Mucosa of stomach (tissue), 1 donor: ENCODE data around the gene NAT9.

Experiments
- H3K27me3 ChIP-seq: one replicate; pipeline ENCODE4 v1.7.0; 2013; ENCODE audit warnings: mild to moderate bottlenecking, low read length; ENCODE audit not compliant: control insufficient read depth, insufficient read depth
- H3K36me3 ChIP-seq: one replicate; pipeline ENCODE4 v1.7.0; 2013; ENCODE audit warnings: low read length; ENCODE audit not compliant: control insufficient read depth, insufficient read depth
- H3K4me1 ChIP-seq: one replicate; pipeline ENCODE4 v1.7.0; 2013; ENCODE audit warnings: mild to moderate bottlenecking, low read length; ENCODE audit not compliant: control insufficient read depth, insufficient read depth
- H3K4me3 ChIP-seq: one replicate; pipeline ENCODE4 v1.7.0; 2013; ENCODE audit warnings: low read length
- H3K9ac ChIP-seq: one replicate; pipeline ENCODE4 v1.7.0; 2013; ENCODE audit warnings: mild to moderate bottlenecking, low read length, moderate library complexity
- H3K9me3 ChIP-seq: one replicate; pipeline ENCODE4 v1.7.0; 2013; ENCODE audit warnings: mild to moderate bottlenecking, low read length, moderate library complexity; ENCODE audit not compliant: control insufficient read depth
- donor health status: Pancreatic carcinoma.

Gene NAT9

DNA sequence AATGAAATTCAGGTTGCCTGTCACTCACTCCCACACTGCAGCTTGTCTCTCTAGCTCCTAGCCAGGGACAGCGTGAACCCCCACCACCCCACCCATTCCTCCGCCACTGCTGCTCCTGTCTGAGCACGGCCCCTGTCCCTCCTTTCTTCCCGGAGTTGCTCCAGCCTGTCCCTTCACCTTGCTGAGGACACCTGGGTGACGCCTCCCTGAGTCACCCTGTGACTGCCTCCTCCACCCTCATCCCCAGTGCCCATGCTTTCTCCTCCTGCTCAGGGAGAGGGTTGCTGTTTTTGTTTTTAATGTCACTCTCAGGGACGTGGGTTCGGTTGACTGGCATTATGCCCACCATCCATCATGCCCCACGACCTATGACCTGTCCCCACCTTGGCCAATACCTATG, 25.8 kb upstream of the NAT9 start:
- Histone ChIP-seq H3K9ac (no peak overlapping the region), H3K4me1 (no peaks in the 10 kb centered on the region), H3K27me3 (no peaks in the 10 kb centered on the region), H3K4me3 (no peak overlapping the region), H3K36me3 (no peaks in the 10 kb centered on the region), H3K9me3 (no peaks in the 10 kb centered on the region)

DNA sequence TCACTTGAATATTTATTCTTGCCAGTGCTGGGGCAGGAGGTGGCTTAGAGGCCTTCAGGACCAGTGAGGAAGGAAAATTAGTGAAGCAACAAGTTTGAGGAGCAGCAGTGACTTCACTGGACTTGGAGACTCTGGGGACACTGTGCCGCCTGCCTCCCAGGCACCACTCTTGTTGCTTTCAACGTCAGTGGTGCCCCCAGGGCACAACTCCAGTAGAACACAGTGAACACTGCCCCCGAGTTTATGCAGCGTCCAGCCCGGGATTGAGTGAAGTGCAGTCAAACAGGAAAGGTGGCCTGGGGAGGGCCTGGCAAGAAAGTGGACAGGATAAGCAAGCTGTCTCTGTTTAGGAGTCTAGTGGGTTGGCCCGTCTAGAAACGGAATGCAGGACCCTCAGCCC, 24.4 kb upstream of the NAT9 start:
- H3K36me3 ChIP-seq, result no peaks in the 10 kb centered on the region

DNA sequence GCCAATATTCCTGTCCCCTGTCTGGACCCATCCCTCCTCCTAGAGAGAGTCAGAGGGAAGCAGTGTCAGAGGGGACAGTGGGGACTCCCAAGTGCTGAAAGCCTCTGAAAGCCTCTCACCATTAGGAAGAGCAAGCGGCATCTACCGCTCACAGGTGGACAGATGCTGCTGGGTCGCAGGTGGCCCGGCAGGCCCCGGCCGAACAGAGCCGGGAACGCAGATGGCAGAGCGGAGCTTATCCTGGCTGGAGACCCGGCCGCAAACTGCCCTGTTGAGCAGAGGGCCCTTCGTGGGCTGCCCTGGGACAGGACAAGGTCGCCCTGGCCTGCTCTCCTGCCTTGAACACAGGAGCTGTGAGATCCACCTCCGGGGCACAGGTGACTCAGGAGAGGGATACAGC, 23.0 kb upstream of the NAT9 start:
- no peak overlapping the region for H3K9ac ChIP-seq
- no peaks in the 10 kb centered on the region for H3K27me3 ChIP-seq
- H3K36me3 ChIP-seq, result peaks cover 3% of the 10 kb centered on the region
- H3K4me3 ChIP-seq, result no peak overlapping the region
- H3K9me3 ChIP-seq, result no peaks in the 10 kb centered on the region
- H3K4me1 ChIP-seq, result no peaks in the 10 kb centered on the region

More for the DNA sequence above, 24.4 kb upstream of the NAT9 start:
- Histone ChIP-seq H3K4me3 (no peak overlapping the region), H3K9me3 (no peaks in the 10 kb centered on the region), H3K4me1 (no peaks in the 10 kb centered on the region), H3K9ac (no peak overlapping the region), H3K27me3 (no peaks in the 10 kb centered on the region)

DNA sequence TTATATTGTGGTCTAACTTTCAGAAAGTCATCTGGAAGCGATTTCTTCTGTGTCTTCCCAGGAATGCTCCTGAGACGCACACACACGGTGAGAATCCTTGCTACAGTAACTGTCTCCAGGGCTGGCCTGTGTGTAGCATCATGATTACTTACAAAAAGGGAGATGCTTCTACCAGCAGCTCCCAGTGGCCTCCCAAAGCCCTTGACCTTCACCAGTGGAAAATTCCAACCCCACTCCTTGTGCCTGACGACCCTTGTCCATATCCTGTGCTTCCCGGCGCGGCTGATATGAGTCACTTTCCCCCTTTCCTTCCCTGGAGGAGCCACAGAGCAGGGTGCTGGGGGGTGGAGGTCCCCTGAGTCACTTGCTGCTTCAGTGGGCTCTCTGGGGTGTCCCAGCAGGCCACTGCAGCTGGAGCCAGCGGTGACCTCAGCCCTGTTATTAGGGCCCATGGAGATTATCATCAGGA, 22.1 kb upstream of the NAT9 start:
- no peaks in the 10 kb centered on the region for H3K4me1 ChIP-seq
- H3K27me3 ChIP-seq, result no peaks in the 10 kb centered on the region
- no peak overlapping the region for H3K4me3 ChIP-seq
- H3K9ac ChIP-seq, result no peak overlapping the region
- no peaks in the 10 kb centered on the region for H3K9me3 ChIP-seq
- peaks cover 8% of the 10 kb centered on the region for H3K36me3 ChIP-seq

DNA sequence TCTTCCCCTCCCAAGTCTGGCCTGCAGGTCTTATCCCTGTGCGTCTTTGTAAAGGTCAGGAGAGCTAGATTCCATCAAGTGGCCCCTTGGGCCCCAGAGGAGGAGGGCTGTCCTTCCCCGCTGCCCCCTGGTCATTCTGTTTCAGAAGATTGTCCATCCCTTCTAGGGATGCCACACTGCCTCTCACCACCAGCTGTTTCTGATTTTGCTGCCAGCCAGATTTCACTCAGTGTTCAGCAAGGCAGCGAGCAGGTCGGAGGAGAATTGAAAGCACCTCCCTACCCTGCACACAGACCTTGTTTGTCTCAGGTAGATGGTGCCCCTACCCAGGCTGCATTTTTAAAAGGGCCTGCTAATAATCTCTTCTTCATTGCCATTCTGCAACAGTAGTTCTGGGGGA, 21.7 kb upstream of the NAT9 start:
- no peaks in the 10 kb centered on the region for H3K27me3 ChIP-seq
- no peaks in the 10 kb centered on the region for H3K9me3 ChIP-seq
- H3K4me1 ChIP-seq, result no peaks in the 10 kb centered on the region
- H3K36me3 ChIP-seq, result peaks cover 8% of the 10 kb centered on the region
- H3K4me3 ChIP-seq, result no peak overlapping the region
- no peak overlapping the region for H3K9ac ChIP-seq

DNA sequence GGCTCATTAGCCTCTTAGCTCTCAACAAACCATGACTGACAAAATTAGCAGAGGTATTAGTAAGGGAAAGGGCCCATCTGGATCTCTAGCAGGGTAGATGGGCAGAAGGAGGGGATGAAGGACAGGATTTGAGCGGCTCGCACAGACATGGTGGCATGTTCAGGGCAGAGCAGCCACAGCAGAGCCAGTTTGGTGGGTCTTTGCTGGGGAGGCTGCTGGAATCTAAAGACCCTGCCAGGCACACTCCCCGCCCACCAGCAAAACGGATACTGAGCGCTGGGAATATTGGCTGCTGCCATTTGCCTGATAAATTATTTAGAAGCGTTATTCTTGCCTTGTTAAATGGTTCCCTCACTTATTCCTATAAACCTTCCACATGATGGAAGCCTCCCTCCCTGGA, 20.7 kb upstream of the NAT9 start:
- no peak overlapping the region for H3K4me3 ChIP-seq
- no peaks in the 10 kb centered on the region for H3K27me3 ChIP-seq
- H3K9me3 ChIP-seq, result no peaks in the 10 kb centered on the region
- H3K4me1 ChIP-seq, result no peaks in the 10 kb centered on the region
- H3K9ac ChIP-seq, result no peak overlapping the region
- peaks cover 8% of the 10 kb centered on the region for H3K36me3 ChIP-seq

DNA sequence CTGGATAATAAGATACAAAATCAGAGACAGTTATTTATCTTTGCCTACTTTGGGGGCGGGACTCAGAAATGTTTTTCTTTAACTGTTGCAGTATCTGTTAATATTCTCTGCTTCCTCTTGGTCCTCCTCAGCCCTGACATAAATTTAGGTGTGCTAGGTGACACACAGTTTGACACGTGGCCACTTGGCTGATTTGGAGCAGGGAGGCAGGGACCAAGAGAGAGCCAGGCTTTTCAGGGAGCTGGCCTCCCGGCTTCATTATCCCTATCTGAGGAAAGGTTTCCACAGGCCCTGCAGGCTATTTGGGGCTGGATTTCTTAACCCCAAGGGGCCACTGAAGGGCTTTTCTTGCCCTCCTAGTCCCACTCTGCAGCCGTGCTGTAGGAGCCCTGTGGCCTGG, 20.1 kb upstream of the NAT9 start:
- no peak overlapping the region for H3K9ac ChIP-seq
- no peak overlapping the region for H3K4me3 ChIP-seq
- peaks cover 8% of the 10 kb centered on the region for H3K36me3 ChIP-seq
- no peaks in the 10 kb centered on the region for H3K9me3 ChIP-seq
- H3K4me1 ChIP-seq, result no peaks in the 10 kb centered on the region
- H3K27me3 ChIP-seq, result no peaks in the 10 kb centered on the region

DNA sequence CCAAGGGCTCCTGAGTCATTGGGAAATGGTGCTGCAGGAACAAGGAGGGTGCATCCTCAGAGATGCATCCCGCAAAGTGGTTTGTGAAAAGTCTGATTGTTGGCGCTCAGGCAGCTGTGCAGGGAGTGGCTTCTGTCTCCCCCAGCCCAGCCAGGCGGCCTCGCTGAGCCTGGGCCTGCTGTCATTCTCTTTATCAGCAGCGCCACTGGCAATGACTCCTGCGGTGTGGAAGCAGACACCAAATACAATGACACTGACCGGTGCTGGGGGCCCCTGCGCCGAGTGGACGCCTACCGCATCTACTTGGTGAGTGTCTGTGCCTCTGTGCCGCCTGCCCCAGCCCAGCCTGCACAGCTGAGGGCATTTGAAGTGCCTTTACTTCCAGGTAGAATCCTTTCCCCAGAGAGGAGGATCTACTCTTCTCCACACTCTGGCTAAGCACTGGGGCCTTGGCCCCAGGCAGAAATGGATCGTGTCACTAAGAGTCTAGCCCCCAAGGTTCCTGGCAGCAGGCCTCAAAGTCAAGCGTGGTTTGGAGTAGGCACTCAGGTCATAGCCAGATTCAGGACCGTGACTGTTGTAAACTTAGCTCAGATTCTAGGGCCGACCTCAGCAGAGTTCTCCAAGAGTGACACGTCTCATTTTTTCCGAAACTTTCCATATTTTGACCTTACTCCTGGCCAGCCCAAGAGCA, 19.3 kb upstream of the NAT9 start:
- H3K9me3 ChIP-seq, result no peaks in the 10 kb centered on the region
- H3K9ac ChIP-seq, result no peak overlapping the region
- no peaks in the 10 kb centered on the region for H3K4me1 ChIP-seq
- no peak overlapping the region for H3K4me3 ChIP-seq
- peaks cover 8% of the 10 kb centered on the region for H3K36me3 ChIP-seq
- H3K27me3 ChIP-seq, result no peaks in the 10 kb centered on the region

DNA sequence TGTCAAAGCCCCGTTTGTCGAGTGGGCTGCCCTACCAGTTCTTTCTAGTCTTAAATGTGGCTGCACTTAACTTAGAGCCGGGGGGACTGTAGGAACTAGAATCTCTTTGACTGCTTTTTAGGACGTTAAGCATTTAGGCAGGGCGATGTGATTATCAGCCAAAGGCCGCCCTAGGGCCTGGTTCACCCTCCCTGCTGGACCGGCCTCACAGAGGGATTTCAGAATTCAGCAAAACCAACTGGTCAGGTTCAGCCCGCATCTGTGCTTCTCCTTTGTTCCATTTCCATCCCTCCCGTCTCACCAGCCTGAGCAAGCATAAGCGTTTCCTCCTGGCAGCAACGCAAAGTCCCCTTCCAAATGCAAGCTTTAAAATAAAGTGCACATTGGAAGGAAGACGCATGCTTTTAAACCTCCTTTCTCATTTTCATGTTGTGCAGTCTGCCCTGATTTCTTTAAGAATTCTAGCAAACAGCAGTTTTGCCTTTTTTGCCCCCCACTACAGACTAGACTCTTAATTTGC, 16.5 kb upstream of the NAT9 start:
- Histone ChIP-seq H3K9me3 (no peaks in the 10 kb centered on the region), H3K4me3 (no peak overlapping the region), H3K36me3 (peaks cover 8% of the 10 kb centered on the region), H3K9ac (no peak overlapping the region), H3K4me1 (no peaks in the 10 kb centered on the region), H3K27me3 (no peaks in the 10 kb centered on the region)

DNA sequence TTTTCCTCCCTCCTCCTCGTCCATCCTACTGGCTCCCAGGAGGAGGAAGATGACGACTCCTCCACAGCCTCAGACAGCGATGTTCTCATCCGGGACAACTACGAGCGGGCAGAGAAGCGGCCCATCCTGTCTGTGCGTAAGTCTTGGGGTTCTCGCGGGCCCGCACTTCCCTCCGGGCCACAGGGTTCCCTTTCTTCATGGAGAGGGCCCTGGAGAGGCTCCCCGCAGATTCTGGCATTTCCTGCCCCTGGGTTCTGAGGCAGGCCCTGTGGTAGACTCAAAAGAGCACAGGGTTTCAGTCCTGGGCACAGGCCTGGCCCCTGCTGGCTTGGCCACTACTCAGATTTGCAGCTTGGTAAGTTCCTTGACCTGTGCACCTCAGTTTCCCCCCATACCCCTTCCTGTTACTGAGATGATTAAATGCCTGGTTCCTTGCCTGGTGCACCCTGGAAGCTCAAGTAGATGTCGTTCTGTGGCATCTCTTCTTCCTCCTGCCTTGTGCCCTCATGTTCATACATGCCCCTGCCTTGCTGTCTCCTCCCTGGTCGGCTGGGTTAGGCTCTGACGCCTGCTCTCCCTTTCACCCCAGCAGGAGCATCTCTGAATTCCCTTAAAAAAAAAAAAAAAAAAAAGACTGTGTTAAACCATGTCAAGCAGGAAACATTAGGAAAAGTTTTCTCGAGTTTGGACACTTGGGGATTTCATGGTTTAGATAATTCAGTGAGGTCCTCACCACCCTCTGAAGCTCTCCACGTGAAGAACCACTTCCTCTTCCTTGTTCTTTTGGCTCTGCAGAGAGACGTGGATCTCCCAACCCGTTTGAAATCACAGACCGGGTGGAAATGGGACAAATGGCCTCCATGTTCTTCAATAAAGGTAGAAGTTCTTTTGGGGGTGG, 14.3 kb upstream of the NAT9 start:
- H3K4me3 ChIP-seq, result no peak overlapping the region
- no peaks in the 10 kb centered on the region for H3K27me3 ChIP-seq
- H3K9me3 ChIP-seq, result no peaks in the 10 kb centered on the region
- H3K36me3 ChIP-seq, result peaks cover 8% of the 10 kb centered on the region
- H3K9ac ChIP-seq, result no peak overlapping the region
- H3K4me1 ChIP-seq, result no peaks in the 10 kb centered on the region

DNA sequence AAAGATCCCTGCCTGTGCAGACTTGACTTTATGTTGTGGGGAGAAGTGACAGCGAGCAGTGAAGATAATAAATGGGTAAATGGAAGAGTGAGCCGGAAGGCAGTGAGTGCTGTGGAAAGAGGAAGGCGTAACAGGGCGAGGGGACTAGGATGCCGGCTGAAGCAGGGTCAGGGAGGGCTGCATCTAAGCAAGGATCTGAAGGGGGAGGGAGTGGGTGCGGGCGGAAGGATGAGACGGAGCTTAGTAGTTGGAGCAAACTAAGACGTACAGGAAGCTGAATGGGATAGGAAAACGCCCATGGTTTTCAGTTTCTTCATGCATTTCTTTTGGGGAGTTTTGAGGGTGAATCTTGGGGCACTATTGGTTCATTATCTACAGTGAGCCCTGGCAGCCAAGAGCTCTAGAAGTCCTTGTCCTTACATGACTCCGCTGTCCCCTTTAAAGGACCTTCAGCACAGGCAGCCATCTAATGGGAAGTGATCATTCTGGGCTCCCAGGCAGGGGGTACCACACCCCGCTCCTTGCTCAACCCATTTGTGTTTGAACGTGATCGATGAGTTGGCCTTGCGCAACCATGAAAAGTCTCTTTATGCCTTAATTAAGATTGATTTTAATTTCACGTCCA, 10.4 kb upstream of the NAT9 start:
- H3K4me3 ChIP-seq, result no peak overlapping the region
- no peak overlapping the region for H3K9ac ChIP-seq
- H3K4me1 ChIP-seq, result no peaks in the 10 kb centered on the region
- no peaks in the 10 kb centered on the region for H3K36me3 ChIP-seq
- H3K27me3 ChIP-seq, result no peaks in the 10 kb centered on the region
- H3K9me3 ChIP-seq, result no peaks in the 10 kb centered on the region

DNA sequence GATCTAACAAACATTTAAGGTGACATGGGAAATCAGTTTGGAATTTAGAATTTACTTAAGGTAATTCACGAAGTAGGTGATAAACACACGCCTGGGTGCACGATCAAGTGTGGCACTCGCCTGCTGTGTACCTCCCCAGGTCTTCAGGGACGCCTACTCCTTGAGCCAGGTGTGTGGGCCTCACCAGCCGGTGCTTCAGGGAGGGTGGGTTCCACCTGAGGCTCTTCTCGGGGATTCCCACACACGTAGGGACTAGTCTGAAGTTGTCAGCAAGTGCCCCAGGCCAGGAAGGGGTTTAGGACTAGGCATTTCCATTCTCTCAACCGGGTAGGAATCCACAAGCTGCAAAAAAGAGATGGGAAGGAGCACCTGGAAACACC, 9.8 kb upstream of the NAT9 start:
- no peaks in the 10 kb centered on the region for H3K27me3 ChIP-seq
- no peaks in the 10 kb centered on the region for H3K36me3 ChIP-seq

More for the DNA sequence above, 9.8 kb upstream of the NAT9 start:
- Histone ChIP-seq H3K4me3 (no peak overlapping the region), H3K9ac (no peak overlapping the region), H3K4me1 (no peaks in the 10 kb centered on the region), H3K9me3 (no peaks in the 10 kb centered on the region)
